NCI-H748 treated with DMSO at 0.1 percent for 48 hours (cell line): ENCODE measurements around the gene LDB3.
"Not testable (repeated sequence)": the region's sequence is repeated elsewhere in the genome, so short reads cannot be mapped to it uniquely, and the experiment has no call there.

Experiments
- DNase-seq: peaks from one replicate; lab custom pipeline; 2025; lab: John Stamatoyannopoulos, UW

The LDB3 gene, protein sequence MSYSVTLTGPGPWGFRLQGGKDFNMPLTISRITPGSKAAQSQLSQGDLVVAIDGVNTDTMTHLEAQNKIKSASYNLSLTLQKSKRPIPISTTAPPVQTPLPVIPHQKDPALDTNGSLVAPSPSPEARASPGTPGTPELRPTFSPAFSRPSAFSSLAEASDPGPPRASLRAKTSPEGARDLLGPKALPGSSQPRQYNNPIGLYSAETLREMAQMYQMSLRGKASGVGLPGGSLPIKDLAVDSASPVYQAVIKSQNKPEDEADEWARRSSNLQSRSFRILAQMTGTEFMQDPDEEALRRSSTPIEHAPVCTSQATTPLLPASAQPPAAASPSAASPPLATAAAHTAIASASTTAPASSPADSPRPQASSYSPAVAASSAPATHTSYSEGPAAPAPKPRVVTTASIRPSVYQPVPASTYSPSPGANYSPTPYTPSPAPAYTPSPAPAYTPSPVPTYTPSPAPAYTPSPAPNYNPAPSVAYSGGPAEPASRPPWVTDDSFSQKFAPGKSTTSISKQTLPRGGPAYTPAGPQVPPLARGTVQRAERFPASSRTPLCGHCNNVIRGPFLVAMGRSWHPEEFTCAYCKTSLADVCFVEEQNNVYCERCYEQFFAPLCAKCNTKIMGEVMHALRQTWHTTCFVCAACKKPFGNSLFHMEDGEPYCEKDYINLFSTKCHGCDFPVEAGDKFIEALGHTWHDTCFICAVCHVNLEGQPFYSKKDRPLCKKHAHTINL

DNA sequence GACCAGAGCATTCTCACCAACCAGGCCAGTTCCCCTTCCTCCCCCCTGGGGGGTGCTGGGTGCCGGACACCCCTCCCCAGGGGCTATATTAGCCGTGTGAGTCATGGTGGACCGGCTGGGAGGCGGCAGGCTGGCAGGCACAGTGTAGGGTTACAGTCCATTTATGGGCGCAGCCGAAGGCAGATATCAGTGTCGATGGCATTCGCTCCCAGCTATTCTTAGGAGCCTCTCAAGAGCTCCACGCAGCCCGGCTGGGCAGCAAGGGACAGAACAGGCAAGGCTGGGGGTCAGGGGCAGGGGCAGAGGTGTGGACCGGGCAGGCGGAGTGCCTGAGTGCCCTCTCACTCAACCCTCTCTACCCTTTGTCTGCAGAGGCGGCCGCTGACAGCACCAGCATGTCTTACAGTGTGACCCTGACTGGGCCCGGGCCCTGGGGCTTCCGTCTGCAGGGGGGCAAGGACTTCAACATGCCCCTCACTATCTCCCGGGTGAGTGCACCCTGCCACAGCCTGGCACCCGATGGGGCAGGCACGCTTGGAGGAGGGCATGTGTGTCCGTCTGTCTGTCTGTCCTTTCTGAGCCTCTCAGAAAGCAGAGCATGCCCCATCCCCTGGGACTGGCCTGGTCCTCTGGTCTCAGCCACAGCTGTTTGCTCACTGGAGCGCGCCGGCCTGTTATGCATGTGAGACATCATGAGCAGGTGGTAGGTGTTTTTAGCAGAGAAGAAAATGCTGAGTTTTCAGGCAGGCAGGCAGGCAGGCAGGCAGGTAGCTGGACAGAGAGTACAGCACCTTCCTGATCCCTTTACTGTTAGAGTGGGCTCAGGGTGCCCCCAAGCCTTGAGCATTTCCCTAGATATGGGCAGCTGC lies at the start of gene LDB3:
Gene LDB3, plus strand, starts transcription at position 215 of the 869 bp plus-strand sequence. Its CDS starts 181 bp downstream, at position 396.
- DNase-seq: no peak

- DNase-seq: no peak
Measured at GRCh38 chr10:86628311-86628710, 40.0 kb upstream of the LDB3 start.

- DNase-seq: no peak
Measured at GRCh38 chr10:86630079-86630478, 38.2 kb upstream of the LDB3 start.

DNA sequence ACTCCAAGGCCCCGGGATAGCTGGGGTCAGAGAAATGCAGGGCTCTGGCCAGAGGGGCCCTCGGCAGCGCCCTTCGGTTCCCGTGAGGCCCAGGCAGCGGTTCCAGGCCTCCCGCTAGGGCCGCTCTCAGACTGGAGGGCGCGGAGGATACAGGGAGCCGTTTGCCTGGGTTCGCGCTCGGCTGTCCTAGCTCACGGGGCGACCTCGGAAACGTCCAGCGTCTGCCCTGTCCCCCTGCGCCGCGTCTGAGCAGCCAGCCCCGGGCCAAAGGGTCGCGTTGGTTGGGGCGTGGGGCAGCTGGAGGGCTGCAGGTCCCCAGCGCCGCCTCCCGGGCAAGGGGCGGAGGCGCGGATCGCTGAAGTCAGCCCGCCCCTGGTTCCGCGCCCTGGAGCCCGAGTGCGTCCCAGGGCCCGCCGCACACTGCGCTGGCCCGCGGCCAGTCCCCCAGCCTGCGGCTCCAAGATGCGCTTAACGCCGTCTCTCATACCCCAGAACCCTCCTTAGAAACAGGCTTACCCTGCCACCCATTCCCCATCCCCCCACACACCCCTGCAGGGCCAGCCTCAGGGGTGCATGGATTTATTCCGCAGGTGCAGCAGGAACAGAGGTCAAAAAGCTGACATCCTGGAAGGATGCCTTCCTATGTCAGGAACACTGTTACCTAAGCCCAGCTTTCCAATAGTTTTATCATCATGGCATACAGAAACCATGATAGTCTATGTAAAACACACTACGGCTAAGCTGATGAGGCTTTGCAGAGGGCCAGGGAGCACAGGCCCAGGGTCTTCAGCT lies 36.1 kb upstream of the LDB3 start:
- no peak for DNase-seq

GRCh38 chr10:86632951-86633350 lies 35.4 kb upstream of the LDB3 start:
- DNase-seq: no peak

DNA sequence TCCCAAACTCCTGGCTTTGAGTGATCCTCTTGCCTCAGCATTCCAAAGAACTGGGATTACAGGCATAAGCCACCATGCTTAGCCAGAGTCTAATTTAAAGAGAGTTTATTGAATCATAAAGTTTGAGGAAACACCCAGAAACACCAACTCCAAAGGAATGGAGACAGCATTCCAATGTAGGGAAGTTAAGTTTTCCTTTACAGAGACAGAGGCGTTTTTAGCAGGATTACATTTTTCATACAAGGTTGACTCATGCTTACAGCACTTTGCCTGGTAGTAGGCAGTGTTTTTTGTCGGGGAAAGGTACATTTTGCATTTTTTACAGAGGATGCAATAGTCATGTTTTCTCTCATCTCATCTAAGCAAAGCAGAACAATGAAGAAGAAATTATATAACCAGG lies 32.9 kb upstream of the LDB3 start:
- DNase-seq: no peak

- no peak for DNase-seq
Measured at GRCh38 chr10:86636311-86636710, 32.0 kb upstream of the LDB3 start.

DNA sequence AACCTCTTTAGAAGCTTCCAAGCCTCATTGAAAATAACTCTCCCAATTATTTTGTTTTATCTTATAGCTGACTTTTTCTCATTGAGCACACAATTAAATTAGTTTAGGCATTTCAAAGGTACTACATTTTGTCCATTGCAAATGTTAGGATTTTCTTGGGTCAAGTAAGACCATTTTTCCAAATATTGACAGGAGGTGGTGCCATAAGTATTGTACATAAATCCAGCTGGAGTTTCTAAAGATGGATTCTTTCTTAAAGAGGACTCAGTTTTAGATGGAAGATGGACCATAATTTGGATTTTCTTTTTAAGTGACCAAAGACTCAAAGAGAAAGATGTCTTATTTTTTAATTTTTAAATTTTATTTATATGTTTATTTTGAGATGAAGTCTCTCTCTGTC lies 26.3 kb upstream of the LDB3 start:
- DNase-seq: no peak

- no peak for DNase-seq
Measured at GRCh38 chr10:86642499-86642898, 25.8 kb upstream of the LDB3 start.

GRCh38 chr10:86644152-86644793 lies 24.0 kb upstream of the LDB3 start:
- DNase-seq: no peak

DNA sequence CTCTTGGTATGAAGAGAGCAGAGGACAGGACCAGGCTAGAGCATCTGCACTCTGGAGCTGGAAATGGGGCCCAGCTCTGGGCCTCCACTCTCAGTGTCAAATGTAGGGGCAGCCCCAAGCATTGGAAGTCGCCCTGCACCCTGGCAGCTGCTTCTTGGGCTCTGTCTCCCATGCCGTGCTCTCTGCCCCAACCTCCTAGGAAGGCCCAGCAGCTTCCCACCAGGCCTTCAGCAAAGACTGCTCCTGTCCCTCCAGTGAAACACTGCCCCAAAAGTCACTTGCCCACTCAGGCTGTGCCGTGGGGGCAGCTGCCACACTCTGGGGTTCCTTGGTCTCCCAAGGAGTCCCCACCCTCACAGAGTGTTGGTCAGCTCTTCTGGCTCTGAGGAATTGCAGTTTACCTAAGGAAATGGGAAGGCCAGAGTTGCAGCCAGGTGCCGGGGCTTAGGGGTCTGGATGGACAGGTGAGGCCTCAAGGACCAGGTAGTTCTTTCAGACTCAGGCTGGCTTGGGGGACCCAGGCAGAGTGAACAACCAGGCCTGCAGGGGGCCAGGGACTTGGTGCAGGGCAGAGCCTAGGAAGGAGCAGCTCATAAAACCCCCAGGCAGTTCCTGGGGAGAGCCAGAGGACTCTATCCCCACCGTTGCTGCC lies 23.4 kb upstream of the LDB3 start:
- DNase-seq: no peak

GRCh38 chr10:86645621-86646165 lies 22.6 kb upstream of the LDB3 start:
- DNase-seq: not testable (repeated sequence)

- DNase-seq: no peak
Measured at GRCh38 chr10:86646532-86646931, 21.8 kb upstream of the LDB3 start.

DNA sequence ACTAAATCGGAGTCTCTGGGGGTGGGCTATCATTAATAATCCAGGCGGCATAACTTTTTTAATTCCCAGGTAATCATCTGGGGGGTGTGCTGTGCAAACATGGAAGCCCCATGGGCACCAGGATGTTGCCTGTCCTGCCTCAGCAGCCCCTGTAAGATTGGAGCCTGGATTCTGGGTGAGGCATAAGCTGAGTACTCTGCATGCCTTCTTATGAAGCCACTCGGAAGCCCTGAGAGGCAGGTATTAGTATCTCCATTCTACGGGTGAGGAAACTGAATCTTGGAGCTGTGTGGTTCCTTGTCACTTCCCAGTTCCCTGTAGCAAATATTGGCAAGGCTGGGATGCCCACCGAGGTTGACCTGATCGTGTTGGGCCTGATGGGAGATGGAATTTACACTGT lies 21.4 kb upstream of the LDB3 start:
- no peak for DNase-seq

- no peak for DNase-seq
Measured at GRCh38 chr10:86647773-86648703, 20.3 kb upstream of the LDB3 start.

GRCh38 chr10:86648704-86649427 lies 19.4 kb upstream of the LDB3 start:
- DNase-seq: no peak

DNA sequence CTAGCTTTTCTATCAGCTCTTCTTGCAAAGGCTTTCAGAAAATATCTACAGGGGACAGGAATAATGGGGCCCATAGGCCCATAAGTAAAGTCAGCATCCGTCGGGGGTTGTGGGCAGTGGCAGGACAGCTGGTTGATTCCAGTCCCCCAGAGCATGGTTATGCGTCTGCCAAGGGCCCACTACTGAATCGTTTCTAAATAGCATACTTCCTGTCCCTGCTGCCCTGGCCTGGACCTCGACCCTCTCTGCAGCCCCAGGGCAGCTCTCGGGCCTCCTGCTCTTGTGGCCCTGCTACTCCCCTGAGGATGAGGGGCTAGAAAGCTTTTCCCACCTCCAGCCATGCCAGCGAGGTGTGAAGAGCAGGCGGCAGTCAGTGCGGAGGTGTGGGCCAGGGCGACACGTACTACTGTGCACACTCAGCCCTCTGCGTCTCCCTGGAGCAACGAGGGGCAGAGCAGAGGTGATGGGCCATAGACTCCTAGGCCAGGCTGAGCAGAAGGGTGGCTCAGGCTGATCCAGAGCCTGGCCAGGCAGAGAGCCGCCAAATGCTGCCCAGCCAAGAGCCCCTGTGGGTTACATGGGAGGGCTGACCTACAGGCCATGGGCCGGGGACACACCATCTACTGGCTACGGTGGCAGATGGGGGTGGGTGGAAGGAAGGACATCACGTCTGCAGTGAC lies 18.7 kb upstream of the LDB3 start:
- no peak for DNase-seq

DNA sequence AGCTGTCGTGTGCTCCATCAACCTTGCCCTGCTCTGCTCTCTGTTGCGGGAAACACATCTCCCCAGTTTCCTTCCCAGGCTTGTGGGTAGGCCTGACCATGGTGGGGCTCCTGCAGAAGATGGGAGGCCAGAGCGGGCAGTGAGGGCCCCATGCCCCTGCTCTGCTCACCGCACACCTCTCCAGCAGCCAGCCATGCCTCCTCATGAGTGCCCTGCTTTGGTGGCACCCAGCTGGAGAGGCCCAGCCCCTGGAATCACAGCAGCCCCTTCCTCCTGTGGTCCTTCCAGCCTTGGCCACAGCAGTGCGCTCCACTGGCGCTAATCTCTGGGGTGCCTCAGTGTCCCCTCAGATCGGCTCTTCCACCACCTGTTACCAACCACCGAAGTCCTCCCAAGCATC lies 18.2 kb upstream of the LDB3 start:
- no peak for DNase-seq
